Osteocyte (in vitro differentiated cells): ENCODE measurements around the gene KCNE3. TPM values are rescaled to one million over a fixed set of nuclear protein-coding genes. Genes with fewer than 3 reads are reported as not detected.

Experiments
- DNase-seq: peaks from one replicate; pipeline ENCODE4 v3.0.0; 2021; ENCODE audit warnings: mixed read lengths; ENCODE audit not compliant: unreplicated experiment; ENCODE audit errors: extremely low spot score
- H3K27ac Mint-ChIP-seq: one replicate; pipeline ENCODE4 v1.8.0; 2021; ENCODE audit warnings: mild to moderate bottlenecking, mixed read lengths; ENCODE audit not compliant: unreplicated experiment
- H3K27me3 Mint-ChIP-seq: one replicate; pipeline ENCODE4 v1.8.0; 2021; ENCODE audit warnings: mixed read lengths; ENCODE audit not compliant: unreplicated experiment
- H3K36me3 Mint-ChIP-seq: one replicate; pipeline ENCODE4 v1.8.0; 2021; ENCODE audit warnings: mixed read lengths; ENCODE audit not compliant: unreplicated experiment
- H3K4me1 Mint-ChIP-seq: one replicate; pipeline ENCODE4 v1.8.0; 2021; ENCODE audit warnings: mixed read lengths; ENCODE audit not compliant: unreplicated experiment
- H3K4me3 Mint-ChIP-seq: one replicate; pipeline ENCODE4 v1.8.0; 2021; ENCODE audit warnings: mild to moderate bottlenecking, moderate library complexity, mixed read lengths; ENCODE audit not compliant: unreplicated experiment
- H3K9me3 Mint-ChIP-seq: one replicate; pipeline ENCODE4 v1.8.0; 2021; ENCODE audit warnings: mixed read lengths; ENCODE audit not compliant: unreplicated experiment
- CTCF ChIP-seq: fragments of 200-600 bp; sonication (generic); IDR thresholded peaks from 2 replicates; pipeline ENCODE4 v1.5.0; 2021; ENCODE audit warnings: antibody characterized with exemption, mild to moderate bottlenecking, moderate library complexity
- total RNA-seq: library from RNA; stranded (reverse); gene quantifications from 2 replicates; pipeline ENCODE4 v1.2.1, GENCODE V29; 2021

Gene KCNE3
- total RNA-seq, 1 donor from 2014 or later = not detected

- peaks cover 10% of the 10 kb centered on the region for H3K4me1 Mint-ChIP-seq
- no peak for TF ChIP-seq CTCF
- H3K36me3 Mint-ChIP-seq = no peaks in the 10 kb centered on the region
- H3K27ac Mint-ChIP-seq = no peak overlapping the region
- peaks cover 18% of the 10 kb centered on the region for H3K27me3 Mint-ChIP-seq
- no peak overlapping the region for H3K4me3 Mint-ChIP-seq
- H3K9me3 Mint-ChIP-seq = no peaks in the 10 kb centered on the region
- DNase-seq = no peak
These were observed 2.6 kb downstream of the KCNE3 start for GRCh38 chr11:74464746-74465145.

- Mint-ChIP-seq H3K4me3 (no peak overlapping the region), H3K4me1 (peaks cover 9% of the 10 kb centered on the region), H3K36me3 (no peaks in the 10 kb centered on the region), H3K27me3 (peaks cover 18% of the 10 kb centered on the region), H3K27ac (no peak overlapping the region), H3K9me3 (no peaks in the 10 kb centered on the region)
- DNase-seq = no peak
- TF ChIP-seq CTCF = no peak
These were observed 4.1 kb downstream of the KCNE3 start for GRCh38 chr11:74463216-74463615.

GRCh38 chr11:74462631-74463030 is 4.7 kb downstream of the KCNE3 start:
- Mint-ChIP-seq H3K4me1 (peaks cover 3% of the 10 kb centered on the region), H3K36me3 (no peaks in the 10 kb centered on the region), H3K4me3 (no peak overlapping the region), H3K9me3 (no peaks in the 10 kb centered on the region), H3K27me3 (peaks cover 18% of the 10 kb centered on the region), H3K27ac (no peak overlapping the region)
- TF ChIP-seq CTCF = no peak
- DNase-seq = no peak

GRCh38 chr11:74462009-74462408 is 5.3 kb downstream of the KCNE3 start:
- H3K27me3 Mint-ChIP-seq = peaks cover 18% of the 10 kb centered on the region
- peak; percentile 48 for DNase-seq
- H3K27ac Mint-ChIP-seq = no peak overlapping the region
- no peak for TF ChIP-seq CTCF
- no peak overlapping the region for H3K4me3 Mint-ChIP-seq
- H3K4me1 Mint-ChIP-seq = peaks cover 2% of the 10 kb centered on the region
- no peaks in the 10 kb centered on the region for H3K36me3 Mint-ChIP-seq
- no peaks in the 10 kb centered on the region for H3K9me3 Mint-ChIP-seq

GRCh38 chr11:74460481-74461154 is 6.7 kb downstream of the KCNE3 start:
- H3K4me1 Mint-ChIP-seq = no peaks in the 10 kb centered on the region
- H3K27me3 Mint-ChIP-seq = peaks cover 16% of the 10 kb centered on the region
- TF ChIP-seq CTCF = no peak
- H3K27ac Mint-ChIP-seq = no peak overlapping the region
- no peaks in the 10 kb centered on the region for H3K9me3 Mint-ChIP-seq
- DNase-seq = peak; percentile 23
- H3K36me3 Mint-ChIP-seq = no peaks in the 10 kb centered on the region
- H3K4me3 Mint-ChIP-seq = no peak overlapping the region
